Activated CD8-positive, alpha-beta memory T cell treated with anti-CD3 and anti-CD28 coated beads for 48 hours (primary cell): ENCODE measurements around the gene LEMD2.

Source experiments
- DNase-seq, 3 experiments: peaks; one replicate each; pipeline ENCODE4 v3.0.0-alpha.2; 2020; ENCODE audit warnings: low read depth in 2 of 3, low spot score in 2 of 3

LEMD2 gene

DNA sequence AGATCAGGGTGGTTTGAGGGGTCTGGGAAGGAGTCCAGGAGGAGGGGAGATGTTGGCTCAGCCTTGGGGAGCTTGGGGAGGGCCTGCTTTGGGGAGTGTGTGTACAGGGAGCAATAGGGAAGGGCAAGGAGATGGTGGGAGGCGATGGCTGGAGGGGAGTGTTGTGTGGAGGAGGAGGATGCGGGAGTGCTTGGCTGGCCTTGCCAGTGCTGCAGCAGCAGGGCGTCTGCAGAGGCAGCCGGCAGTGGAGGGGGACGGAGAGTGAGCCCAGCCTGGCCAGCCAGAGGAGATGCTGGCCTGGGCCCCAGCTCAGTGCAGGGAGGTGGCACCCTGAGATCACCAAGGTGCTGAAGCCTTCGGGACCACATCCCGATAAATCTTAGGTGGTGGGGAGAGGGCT is 46.1 kb downstream of the LEMD2 start:
- DNase-seq: no peak

DNA sequence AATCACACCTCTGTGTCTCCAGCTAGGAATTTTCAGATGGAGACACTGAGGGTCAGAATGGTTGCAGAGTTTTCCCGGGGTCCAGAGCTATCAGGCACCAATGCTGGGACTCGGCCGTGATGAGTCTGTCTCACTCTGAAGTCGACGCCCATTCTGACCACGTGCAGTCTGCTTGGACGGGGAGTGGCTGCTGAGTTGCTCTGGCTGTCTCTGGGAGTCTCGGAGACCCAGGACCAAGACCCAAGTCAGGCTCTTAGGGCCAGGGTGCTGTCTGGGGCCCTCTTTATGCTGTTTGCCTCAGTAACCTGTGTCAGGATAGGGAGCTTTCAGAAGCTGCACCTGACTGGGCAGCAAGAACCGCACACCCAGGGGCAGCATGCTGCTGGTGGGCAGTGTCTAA is 46.8 kb downstream of the LEMD2 start:
- no peak for DNase-seq

DNA sequence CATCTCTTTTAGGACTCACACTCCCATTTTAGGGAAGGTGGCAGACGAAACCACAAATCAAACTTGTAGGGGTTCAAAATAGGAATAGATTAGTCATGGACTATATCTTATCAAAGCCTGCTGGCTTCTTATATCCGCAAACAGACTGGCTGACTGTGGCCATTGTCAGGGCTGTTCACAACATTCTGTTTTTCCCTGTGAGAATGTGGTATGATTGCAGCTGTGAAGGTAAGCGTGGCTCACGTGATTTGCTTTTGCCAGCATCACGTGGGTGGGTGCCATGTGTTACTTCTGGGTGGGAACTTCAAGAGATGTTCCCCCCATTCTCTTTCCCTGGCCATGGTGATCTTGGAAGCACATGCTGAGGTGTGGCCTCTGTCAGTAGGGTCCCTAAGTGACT is 48.1 kb downstream of the LEMD2 start:
- no peak for DNase-seq

DNA sequence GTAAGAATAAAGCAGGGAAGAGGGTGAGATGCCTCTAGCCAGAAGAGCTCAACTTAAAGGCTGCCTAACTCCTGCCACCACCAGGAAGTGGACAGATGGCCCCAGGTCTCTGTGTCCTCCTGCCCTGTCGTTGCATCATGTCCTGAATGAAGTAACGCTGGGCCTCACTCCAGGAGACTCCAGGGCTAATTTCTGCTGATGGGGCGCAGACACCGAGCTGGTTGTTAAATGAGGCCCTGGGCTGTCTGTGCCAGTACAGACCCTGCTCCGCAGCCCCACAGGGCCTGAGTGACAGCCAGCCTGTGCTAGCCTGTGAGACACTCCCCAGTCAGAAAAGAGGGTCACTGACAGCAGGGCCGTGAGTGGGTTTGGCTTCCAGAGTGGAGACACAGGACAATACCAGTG is 48.7 kb downstream of the LEMD2 start:
- DNase-seq: no peak

DNA sequence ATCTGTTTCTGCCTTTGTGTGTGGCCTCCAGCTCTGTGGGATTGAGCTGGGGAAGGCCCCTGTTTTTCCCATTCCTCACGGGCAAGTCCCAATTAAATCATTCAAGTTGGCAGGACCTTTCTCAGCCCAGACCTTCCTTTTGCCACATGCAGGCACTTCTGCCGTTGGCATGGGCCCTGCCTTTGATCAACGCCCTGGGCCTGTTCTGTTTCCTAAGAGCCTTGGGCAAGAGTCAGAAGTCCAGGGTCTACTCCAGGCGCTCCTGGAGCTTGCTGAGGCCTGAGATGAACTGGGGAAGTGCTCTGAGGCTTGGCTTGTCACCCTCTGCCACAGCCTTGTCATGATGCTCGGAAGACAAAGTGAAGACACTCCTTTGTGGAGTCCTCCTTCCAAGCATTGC is 49.4 kb downstream of the LEMD2 start:
- DNase-seq: no peak

DNA sequence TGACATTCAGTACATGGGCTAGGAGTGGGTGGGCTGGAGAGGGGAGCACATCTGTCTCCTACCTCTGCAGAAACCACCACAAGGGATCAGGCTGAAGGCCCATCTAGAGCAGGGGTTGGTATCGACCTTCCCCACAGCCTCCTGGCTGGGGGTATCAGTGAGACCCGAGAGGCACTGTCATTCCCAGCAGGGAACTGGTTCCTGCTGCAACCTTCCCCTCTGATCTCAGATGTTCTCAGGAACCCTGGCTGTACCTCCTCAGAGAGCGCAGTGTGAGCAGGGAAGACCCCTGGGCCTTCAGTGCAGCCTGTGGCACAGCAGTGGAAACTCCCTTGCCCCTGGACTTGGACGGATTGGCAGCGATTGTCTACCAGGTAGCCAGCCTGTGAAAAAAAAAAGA is 50.1 kb downstream of the LEMD2 start:
- DNase-seq: no peak

DNA sequence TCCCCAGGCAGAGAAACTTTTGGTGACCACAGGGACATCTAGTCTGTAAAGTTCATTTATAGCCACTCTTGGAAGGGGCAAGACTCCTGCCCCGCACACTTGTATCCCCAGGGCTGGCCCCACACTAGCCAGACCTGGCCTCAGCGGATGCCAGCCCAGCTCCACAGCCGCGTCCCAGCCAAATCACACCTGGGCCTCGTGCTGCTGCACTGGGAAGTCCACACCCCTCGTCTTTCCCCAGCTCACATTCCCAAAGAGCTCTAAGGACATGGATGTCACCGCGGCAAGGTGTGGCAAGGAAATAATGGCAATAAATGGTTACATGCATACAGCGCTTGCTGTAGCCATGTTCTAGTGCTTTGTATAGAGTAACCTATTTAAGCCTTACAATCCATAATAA is 50.8 kb downstream of the LEMD2 start:
- DNase-seq: no peak

DNA sequence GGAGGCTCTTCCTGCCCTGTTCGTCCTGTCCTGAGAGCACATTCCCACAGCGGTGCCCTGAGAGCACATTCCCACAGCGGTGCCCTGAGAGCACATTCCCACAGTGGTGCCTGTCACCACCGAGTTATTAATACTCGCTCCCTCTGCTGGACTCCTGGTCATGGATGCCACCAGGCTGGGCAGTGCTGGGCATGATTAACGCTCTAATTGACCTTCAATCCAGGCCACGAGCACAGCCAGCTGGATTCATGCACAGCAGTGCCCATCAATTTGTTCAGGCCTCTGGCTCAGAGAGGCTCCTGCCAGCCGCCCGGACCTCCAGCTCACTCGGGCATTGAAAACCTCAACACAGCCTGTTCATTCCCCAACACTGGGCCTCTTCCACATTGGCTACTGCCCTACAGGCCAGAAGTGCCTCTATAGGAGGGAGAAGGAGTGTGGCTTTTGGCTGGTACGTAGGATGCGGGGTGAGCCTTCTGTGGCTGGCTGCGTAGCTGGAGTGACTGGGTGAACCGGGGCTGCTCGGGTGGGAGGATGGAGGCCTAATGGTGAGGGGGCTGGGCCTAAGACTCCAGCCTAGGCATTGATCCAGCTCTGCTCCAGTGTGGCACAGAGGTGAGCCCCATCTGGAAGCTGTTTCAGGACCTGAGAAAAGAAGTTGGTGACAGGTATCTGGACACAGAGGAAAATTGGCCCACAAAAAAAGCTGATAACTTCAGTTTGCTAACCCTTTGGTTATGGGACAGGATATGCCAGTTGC is 51.5 kb downstream of the LEMD2 start:
- no peak for DNase-seq

DNA sequence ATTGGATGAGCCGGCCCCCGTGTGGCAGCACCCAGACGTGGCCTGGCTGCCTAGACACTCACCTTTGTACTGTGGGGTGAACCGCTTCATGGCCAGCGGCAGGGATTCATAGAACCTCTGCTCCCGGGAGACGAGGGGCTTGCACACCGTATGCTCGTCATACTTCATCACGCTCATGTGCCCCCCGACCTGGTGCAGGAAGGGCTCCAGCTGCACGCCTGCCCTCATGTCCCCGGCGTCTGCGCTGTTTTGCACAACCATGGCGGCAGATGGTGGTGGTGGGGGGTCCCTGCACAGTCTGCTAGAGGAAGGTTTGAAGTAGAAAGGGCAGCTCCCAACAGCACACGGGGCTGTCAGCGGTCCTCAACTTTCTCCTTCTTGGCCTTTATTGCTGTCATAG is 53.7 kb downstream of the LEMD2 start:
- no peak for DNase-seq

DNA sequence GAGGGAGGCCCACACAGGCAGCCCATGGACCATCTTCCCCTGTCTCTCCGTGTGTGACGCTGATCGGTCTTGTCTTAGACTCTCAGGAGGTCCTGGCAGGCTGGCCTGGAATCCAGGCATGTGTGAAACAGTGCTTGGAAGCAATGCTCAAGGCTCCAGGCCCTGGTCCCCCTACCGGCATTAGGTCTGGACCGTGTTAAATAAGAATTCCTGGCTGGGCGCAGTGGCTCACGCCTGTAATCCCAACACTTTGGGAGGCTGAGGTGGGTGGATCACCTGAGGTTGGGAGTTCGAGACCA is 55.3 kb downstream of the LEMD2 start:
- no peak for DNase-seq

DNA sequence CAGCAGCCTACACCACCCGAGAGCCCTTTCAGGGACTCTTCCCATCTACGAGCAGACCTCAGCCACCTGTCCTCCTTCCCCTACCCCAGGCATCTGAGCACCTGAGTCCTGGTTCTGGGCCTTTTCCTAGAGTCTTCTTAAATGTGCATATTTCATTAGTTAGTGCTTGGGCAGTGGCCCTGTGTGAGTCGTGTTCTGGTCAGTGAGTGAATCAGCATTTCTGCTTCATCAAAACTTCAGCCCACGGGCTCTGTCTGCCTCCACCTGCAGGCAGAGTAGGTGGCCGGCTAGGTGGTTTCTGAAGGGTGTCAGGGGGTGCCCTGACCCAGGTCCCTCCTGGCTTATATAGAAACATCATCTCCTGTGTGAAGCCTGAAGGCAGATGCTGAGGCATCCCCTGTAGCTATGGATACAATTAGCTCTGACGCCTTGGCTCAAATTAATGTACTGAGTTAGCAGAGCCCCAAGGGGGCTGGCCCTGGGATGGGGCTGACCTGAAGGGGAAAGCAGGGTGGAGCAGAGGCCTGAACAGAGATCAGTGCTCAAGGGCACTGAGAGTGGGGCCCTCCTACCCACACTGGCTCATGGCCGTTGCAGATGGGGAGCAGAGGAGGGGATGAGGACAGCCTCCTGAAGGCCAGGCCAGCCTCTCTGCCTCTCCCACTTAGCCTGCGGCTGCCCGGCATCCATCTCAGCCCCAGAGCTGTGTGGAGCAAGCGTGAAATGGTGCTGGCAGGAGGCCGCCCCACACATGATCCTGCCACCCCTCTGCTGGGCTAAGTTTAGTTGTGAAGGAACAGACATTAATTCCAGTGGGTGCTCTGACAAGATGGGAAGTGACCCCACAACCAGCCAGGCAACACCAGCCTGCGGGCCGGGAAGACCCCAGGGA is 55.9 kb downstream of the LEMD2 start:
- DNase-seq: no peak

DNA sequence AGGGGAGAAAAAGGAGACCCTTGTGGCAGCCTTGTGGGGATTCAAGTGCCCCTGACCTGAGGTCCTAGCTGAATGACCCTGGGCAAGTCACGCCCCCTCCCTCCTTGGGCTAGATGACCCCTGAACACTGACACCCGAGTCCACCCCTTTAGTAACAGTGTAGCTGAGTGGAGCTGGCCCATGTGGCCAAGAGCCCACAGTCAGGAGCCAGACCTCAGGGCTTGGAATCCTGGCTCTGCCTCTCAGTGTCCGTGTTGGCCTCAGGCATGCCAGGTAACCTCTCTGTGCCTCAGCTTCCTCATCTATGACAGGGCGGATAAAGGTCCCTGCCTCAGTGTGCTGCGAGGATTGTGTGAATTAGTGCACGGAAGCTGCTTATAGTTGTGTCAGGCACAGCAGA is 56.5 kb downstream of the LEMD2 start:
- no peak for DNase-seq

DNA sequence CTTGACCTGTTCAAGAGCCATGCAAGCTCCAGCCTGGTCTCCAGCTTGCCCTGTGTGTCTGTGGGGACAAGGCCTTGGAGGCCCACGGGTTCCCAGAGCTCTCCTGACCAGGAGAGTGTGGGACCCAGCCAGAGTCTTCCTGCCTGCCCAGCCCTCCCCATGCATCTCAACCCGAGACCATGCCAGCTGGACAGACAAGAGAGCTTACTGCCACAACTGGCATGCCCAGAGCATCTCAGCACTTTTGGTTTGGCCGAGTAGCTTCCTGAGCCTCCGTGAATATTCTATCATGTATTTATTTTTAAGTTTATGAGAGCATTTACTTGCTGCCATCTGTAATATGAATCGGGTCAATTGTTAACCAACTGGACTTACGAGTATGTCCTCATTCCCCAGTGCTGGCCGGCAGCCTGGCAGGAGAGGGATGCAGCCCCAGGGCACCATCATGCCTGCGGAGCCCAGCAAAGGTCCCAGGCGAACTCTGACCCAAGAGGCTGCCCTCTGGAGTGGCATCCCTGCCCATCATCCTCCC is 57.1 kb downstream of the LEMD2 start:
- no peak for DNase-seq

DNA sequence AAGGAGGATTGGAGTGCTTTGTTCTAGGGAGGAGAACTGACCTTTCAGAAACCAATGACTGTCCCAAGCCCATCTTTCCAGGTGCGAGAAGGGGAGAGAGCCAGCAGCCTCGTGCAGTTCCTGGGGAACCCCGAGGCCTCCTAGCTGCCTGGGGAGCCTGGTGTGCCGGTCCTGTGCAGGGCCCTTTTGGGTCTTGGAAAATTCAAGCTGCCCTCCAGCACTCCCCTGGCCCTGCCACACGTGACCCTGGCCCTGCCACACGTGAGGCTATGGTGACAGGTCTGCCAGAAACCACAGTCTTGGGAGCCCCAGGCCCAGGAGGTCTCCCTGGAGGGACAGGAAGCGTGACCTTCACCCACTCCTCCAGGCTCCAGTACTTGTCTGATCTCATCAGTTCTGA is 57.9 kb downstream of the LEMD2 start:
- no peak for DNase-seq

DNA sequence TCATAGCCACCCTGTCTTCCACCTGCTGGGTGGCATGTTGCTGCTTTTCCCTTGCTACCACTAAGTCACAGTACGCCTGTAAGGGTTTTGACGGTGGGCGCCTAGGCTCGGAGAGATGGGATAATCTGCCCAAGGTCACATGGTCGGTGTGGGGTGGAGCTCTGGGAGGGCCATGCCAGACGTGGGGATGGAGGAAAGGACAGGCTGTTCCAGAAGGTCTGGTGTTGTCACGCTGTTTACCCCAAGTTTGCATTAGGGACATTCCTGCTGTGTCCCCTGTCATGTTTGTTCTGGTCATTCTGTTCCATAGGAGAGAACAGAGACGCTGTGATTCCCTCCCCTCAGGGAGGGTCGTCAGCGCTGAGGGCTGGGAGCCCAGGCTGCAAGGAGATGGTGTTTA is 58.3 kb downstream of the LEMD2 start:
- no peak for DNase-seq

DNA sequence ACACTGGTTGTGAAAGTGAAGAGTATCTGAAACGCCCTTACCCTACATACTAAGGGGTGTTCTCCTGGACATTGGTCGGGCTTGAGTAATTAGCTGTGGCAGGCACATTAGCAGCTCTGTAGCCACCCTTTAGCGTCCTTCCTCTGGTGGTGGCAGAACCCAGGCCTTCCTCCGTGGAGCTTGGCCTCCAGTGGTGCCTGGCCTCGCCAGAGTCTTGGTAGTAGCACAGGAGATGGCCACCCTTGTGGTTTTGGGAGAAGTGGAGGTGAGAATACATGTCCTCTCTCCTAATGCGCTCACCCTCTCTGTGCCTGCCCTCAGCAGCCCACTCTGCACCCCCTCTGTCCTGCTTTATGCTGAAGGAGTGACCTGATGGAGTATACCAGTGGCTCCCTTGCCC is 59.9 kb downstream of the LEMD2 start:
- DNase-seq: no peak

DNA sequence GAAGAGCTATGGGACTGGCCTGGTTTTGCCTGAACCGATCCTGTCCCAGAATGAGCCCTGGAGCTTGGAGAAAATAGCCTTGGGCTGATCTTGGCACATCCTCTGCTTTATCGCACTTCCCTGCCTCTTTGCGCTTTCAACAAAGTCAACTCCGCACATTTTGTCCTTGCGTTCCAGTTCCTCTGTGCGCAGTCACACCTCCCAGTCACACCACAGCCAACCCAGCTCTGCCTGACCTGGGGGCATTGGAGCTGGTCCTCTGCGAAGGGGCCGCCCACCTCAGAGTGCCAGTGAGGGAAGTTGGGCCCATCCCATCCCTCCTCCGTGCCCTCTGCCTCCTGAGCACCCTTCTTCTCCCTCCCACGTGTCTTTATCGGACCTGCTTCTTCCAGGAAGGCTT is 60.5 kb downstream of the LEMD2 start:
- no peak for DNase-seq

DNA sequence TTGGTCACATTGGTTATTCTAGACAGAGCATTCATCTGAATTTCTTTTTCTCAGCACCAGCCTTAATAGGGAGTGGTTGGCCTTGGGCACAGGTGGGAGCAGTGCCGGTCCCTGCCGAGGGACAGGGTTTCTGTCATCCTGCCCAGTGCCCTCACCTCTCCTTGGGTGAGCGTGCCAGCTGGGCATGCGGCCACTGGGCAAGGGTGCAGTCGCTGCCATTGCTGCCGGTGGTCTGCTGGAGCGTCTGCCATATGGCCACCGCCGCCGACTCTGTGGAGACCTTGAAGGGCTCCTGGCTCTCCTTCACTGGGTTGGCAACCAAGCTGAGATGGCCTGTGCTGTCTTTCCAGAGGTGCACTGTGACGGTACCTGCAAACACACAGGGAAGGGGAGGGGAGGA is 61.0 kb downstream of the LEMD2 start:
- no peak for DNase-seq

DNA sequence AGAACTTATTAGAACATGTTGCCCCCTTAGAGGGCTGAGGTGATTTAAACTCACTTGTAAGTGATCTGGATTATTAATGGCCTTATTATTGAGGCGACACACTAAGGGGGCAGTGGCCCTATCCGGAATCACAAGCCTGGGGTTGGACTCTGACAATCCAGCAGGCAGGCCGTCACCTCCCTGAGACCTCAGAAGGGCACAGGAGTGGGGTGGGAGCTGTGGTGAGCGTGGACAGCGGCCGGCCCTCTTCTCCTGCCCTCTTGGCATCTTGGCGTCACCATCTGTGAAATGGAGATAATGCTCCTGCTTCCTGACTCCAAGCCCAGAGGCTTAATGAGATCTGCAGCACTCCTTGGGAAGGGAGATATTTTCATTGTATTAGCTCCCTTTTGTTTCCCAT is 61.8 kb downstream of the LEMD2 start:
- no peak for DNase-seq

DNA sequence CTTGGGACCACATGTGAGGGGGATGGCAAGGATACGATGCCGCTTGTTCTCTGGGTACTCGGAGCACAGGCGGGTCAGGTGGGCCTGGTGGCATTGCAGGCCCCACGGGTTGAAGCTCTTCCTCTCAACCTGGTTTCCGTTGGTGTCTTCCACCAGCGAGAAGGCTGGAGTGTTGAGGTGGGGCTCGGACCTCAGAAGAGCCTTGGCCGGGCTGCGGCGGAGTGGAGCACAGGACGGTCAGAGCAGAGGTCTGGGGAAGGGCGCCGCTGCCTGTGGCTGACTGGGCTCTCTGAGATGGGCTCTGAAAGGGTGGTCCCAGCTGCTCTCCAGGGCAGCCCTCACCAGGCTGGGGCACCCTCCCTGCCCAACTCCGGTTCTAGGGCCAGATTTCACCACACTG is 62.2 kb downstream of the LEMD2 start:
- DNase-seq: no peak

DNA sequence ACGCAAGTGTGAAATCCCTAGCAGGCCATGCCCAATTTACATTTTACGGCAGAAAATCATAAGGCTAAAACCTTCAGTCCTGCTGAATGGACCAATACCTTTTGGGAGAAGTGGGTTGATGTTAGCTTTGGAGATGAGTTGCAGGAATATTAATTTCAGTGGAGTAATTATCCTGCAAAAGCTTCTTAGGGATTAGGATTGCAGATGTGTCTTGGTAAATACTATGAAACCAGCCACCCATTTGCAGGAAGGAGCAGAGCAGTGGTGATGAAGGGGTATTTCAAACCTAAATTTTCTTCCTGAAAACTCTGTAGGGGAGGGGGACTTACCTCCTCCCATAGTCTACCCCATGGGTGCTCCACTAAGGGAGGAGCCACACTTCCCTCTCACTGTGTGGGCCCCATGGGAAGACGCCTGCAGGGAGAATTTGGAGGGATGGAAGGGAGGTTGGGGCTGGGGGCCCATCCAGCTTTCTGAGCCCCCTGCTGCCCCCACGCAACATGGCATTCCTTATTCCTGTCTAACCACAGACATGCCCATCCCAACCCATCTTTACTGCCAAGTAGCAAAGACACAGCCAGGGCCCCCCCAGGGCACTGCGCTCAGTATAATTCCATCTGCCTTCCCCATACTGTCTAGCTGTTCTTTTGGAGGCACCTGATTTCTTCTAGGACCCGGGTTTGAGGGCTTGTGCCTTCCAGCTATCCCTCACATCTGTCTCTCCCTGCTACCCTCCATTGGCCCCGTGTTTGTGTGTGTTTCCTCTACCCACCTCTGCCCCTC is 62.8 kb downstream of the LEMD2 start:
- DNase-seq: no peak

DNA sequence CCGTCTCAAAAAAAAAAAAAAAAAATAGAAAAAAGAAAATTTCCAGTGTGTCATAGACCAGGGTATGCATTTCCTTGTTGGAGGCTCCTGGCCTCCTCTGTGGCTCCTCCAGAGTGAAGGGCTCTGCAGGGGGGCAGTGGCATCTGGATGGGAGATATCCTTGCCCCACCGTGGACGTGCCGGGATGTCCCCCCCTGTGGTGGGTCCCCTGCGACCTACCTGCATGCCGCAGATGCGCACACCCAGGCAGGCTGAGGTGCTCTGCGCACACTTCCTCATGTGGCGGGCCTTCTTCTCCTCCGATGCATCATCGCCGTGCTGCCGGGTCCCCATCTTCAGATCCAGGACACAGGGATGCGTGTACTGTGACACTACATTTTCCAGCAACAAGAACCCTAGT is 63.7 kb downstream of the LEMD2 start:
- DNase-seq: no peak
